ENCODE measurements around the gene FYB1.

Gene FYB1

GRCh38 chr5:39073767-39074016 is 145.7 kb downstream of the FYB1 start:
- Histone ChIP-seq H3K36me3 (ENCODE audit: control insufficient read depth, insufficient read depth, low read length) (no peaks in the 10 kb centered on the region), H3K4me3 (ENCODE audit: insufficient read depth, low read depth, low read length) (peak overlapping the region; percentile 88), H3K9me3 (ENCODE audit: control insufficient read depth, low read length) (no peaks in the 10 kb centered on the region), H3K27ac (ENCODE audit: insufficient read depth, low read depth, low read length, poor library complexity, severe bottlenecking) (peak overlapping the region; percentile 96), H3K4me1 (ENCODE audit: control insufficient read depth, insufficient read depth, low read length) (no peaks in the 10 kb centered on the region), H3K27me3 (ENCODE audit: control insufficient read depth, insufficient read depth, low read length, poor library complexity, severe bottlenecking) (no peaks in the 10 kb centered on the region)
- 0 to 1% methylated on average over 29 of the region's 29 CpGs for WGBS, 2 experiments

GRCh38 chr5:39072925-39073766 is 146.2 kb downstream of the FYB1 start:
- no peaks in the 10 kb centered on the region for H3K9me3 ChIP-seq (ENCODE audit: control insufficient read depth, low read length)
- H3K36me3 ChIP-seq (ENCODE audit: control insufficient read depth, insufficient read depth, low read length) = no peaks in the 10 kb centered on the region
- H3K4me3 ChIP-seq (ENCODE audit: insufficient read depth, low read depth, low read length) = peak overlapping the region; percentile 88
- H3K27me3 ChIP-seq (ENCODE audit: control insufficient read depth, insufficient read depth, low read length, poor library complexity, severe bottlenecking) = no peaks in the 10 kb centered on the region
- peak overlapping the region; percentile 80 for H3K27ac ChIP-seq (ENCODE audit: insufficient read depth, low read depth, low read length, poor library complexity, severe bottlenecking)
- WGBS, 2 experiments = 13 to 14% methylated on average over 26 of the region's 27 CpGs
- no peaks in the 10 kb centered on the region for H3K4me1 ChIP-seq (ENCODE audit: control insufficient read depth, insufficient read depth, low read length)

- no peak overlapping the region for H3K27ac ChIP-seq (ENCODE audit: insufficient read depth, low read depth, low read length, poor library complexity, severe bottlenecking)
- peaks cover 19% of the 10 kb centered on the region for H3K36me3 ChIP-seq (ENCODE audit: control insufficient read depth, insufficient read depth, low read length)
- H3K27me3 ChIP-seq (ENCODE audit: control insufficient read depth, insufficient read depth, low read length, poor library complexity, severe bottlenecking) = no peaks in the 10 kb centered on the region
- H3K4me1 ChIP-seq (ENCODE audit: control insufficient read depth, insufficient read depth, low read length) = no peaks in the 10 kb centered on the region
- H3K9me3 ChIP-seq (ENCODE audit: control insufficient read depth, low read length) = no peaks in the 10 kb centered on the region
- WGBS, 2 experiments = 91 to 98% methylated on average over 3 of the region's 3 CpGs
- H3K4me3 ChIP-seq (ENCODE audit: insufficient read depth, low read depth, low read length) = no peak overlapping the region
Measured at GRCh38 chr5:39068099-39068498, 151.3 kb downstream of the FYB1 start.

GRCh38 chr5:39064450-39064849 is 154.9 kb downstream of the FYB1 start:
- Histone ChIP-seq H3K9me3 (ENCODE audit: control insufficient read depth, low read length) (no peaks in the 10 kb centered on the region), H3K4me1 (ENCODE audit: control insufficient read depth, insufficient read depth, low read length) (no peaks in the 10 kb centered on the region), H3K27ac (ENCODE audit: insufficient read depth, low read depth, low read length, poor library complexity, severe bottlenecking) (no peak overlapping the region), H3K36me3 (ENCODE audit: control insufficient read depth, insufficient read depth, low read length) (peaks cover 19% of the 10 kb centered on the region), H3K4me3 (ENCODE audit: insufficient read depth, low read depth, low read length) (no peak overlapping the region), H3K27me3 (ENCODE audit: control insufficient read depth, insufficient read depth, low read length, poor library complexity, severe bottlenecking) (no peaks in the 10 kb centered on the region)
- WGBS, 2 experiments = 83 to 91% methylated on average over 3 of the region's 3 CpGs

GRCh38 chr5:39063037-39063436 is 156.3 kb downstream of the FYB1 start:
- H3K4me3 ChIP-seq (ENCODE audit: insufficient read depth, low read depth, low read length) = no peak overlapping the region
- no peaks in the 10 kb centered on the region for H3K27me3 ChIP-seq (ENCODE audit: control insufficient read depth, insufficient read depth, low read length, poor library complexity, severe bottlenecking)
- WGBS, 2 experiments = 85 to 94% methylated on average over 2 of the region's 2 CpGs
- no peaks in the 10 kb centered on the region for H3K9me3 ChIP-seq (ENCODE audit: control insufficient read depth, low read length)
- no peak overlapping the region for H3K27ac ChIP-seq (ENCODE audit: insufficient read depth, low read depth, low read length, poor library complexity, severe bottlenecking)
- H3K36me3 ChIP-seq (ENCODE audit: control insufficient read depth, insufficient read depth, low read length) = peaks cover 19% of the 10 kb centered on the region
- H3K4me1 ChIP-seq (ENCODE audit: control insufficient read depth, insufficient read depth, low read length) = no peaks in the 10 kb centered on the region

GRCh38 chr5:39062530-39062929 is 156.8 kb downstream of the FYB1 start:
- Histone ChIP-seq H3K27ac (ENCODE audit: insufficient read depth, low read depth, low read length, poor library complexity, severe bottlenecking) (no peak overlapping the region), H3K36me3 (ENCODE audit: control insufficient read depth, insufficient read depth, low read length) (peaks cover 18% of the 10 kb centered on the region), H3K27me3 (ENCODE audit: control insufficient read depth, insufficient read depth, low read length, poor library complexity, severe bottlenecking) (no peaks in the 10 kb centered on the region), H3K4me3 (ENCODE audit: insufficient read depth, low read depth, low read length) (no peak overlapping the region), H3K9me3 (ENCODE audit: control insufficient read depth, low read length) (no peaks in the 10 kb centered on the region), H3K4me1 (ENCODE audit: control insufficient read depth, insufficient read depth, low read length) (no peaks in the 10 kb centered on the region)

GRCh38 chr5:39062104-39062503 is 157.3 kb downstream of the FYB1 start:
- WGBS, 2 experiments = 76 to 100% methylated on average over 1 to 2 of the region's 3 CpGs
- H3K27ac ChIP-seq (ENCODE audit: insufficient read depth, low read depth, low read length, poor library complexity, severe bottlenecking) = no peak overlapping the region

GRCh38 chr5:39059064-39059463 is 160.3 kb downstream of the FYB1 start:
- 90 to 95% methylated on average over 2 of the region's 2 CpGs for WGBS, 2 experiments
- Histone ChIP-seq H3K9me3 (ENCODE audit: control insufficient read depth, low read length) (no peaks in the 10 kb centered on the region), H3K4me1 (ENCODE audit: control insufficient read depth, insufficient read depth, low read length) (no peaks in the 10 kb centered on the region), H3K4me3 (ENCODE audit: insufficient read depth, low read depth, low read length) (no peak overlapping the region), H3K27me3 (ENCODE audit: control insufficient read depth, insufficient read depth, low read length, poor library complexity, severe bottlenecking) (no peaks in the 10 kb centered on the region), H3K36me3 (ENCODE audit: control insufficient read depth, insufficient read depth, low read length) (no peaks in the 10 kb centered on the region), H3K27ac (ENCODE audit: insufficient read depth, low read depth, low read length, poor library complexity, severe bottlenecking) (no peak overlapping the region)

More at GRCh38 chr5:39062104-39062503, 157.3 kb downstream of the FYB1 start:
- no peaks in the 10 kb centered on the region for H3K4me1 ChIP-seq (ENCODE audit: control insufficient read depth, insufficient read depth, low read length)
- H3K27me3 ChIP-seq (ENCODE audit: control insufficient read depth, insufficient read depth, low read length, poor library complexity, severe bottlenecking) = no peaks in the 10 kb centered on the region
- peaks cover 14% of the 10 kb centered on the region for H3K36me3 ChIP-seq (ENCODE audit: control insufficient read depth, insufficient read depth, low read length)
- no peaks in the 10 kb centered on the region for H3K9me3 ChIP-seq (ENCODE audit: control insufficient read depth, low read length)
- no peak overlapping the region for H3K4me3 ChIP-seq (ENCODE audit: insufficient read depth, low read depth, low read length)

GRCh38 chr5:39058178-39058921 is 161.0 kb downstream of the FYB1 start:
- no CpG with 5 or more reads among the region's 2 CpGs for WGBS, 2 experiments
- Histone ChIP-seq H3K4me3 (ENCODE audit: insufficient read depth, low read depth, low read length) (no peak overlapping the region), H3K27me3 (ENCODE audit: control insufficient read depth, insufficient read depth, low read length, poor library complexity, severe bottlenecking) (no peaks in the 10 kb centered on the region), H3K27ac (ENCODE audit: insufficient read depth, low read depth, low read length, poor library complexity, severe bottlenecking) (no peak overlapping the region), H3K9me3 (ENCODE audit: control insufficient read depth, low read length) (no peaks in the 10 kb centered on the region), H3K36me3 (ENCODE audit: control insufficient read depth, insufficient read depth, low read length) (no peaks in the 10 kb centered on the region), H3K4me1 (ENCODE audit: control insufficient read depth, insufficient read depth, low read length) (no peaks in the 10 kb centered on the region)

GRCh38 chr5:39057734-39058133 is 161.6 kb downstream of the FYB1 start:
- Histone ChIP-seq H3K4me3 (ENCODE audit: insufficient read depth, low read depth, low read length) (no peak overlapping the region), H3K36me3 (ENCODE audit: control insufficient read depth, insufficient read depth, low read length) (no peaks in the 10 kb centered on the region), H3K27ac (ENCODE audit: insufficient read depth, low read depth, low read length, poor library complexity, severe bottlenecking) (no peak overlapping the region), H3K27me3 (ENCODE audit: control insufficient read depth, insufficient read depth, low read length, poor library complexity, severe bottlenecking) (no peaks in the 10 kb centered on the region), H3K4me1 (ENCODE audit: control insufficient read depth, insufficient read depth, low read length) (no peaks in the 10 kb centered on the region), H3K9me3 (ENCODE audit: control insufficient read depth, low read length) (no peaks in the 10 kb centered on the region)
- WGBS, 2 experiments = 88 to 94% methylated on average over 2 of the region's 2 CpGs

Measured in ectodermal cell (in vitro differentiated cells).